GM23338 (cell line): ENCODE results near the gene PTP4A2. TPM values are rescaled to one million over a fixed set of nuclear protein-coding genes. Genes with fewer than 3 reads are reported as not detected.

Source experiments
- ATAC-seq: fragments of 200-7000 bp; cut with Tn5 transposase; 3 replicates; pipeline ENCODE4 v1.9.1; 2020
- DNase-seq: peaks from one replicate; pipeline ENCODE4 v3.0.0-alpha.2; 2015; ENCODE audit warnings: low spot score
- H2AFZ ChIP-seq: fragments of 200-600 bp; sonication (generic); 2 replicates; pipeline ENCODE4 v1.8.0; 2016; ENCODE audit warnings: antibody characterized with exemption, mild to moderate bottlenecking, moderate library complexity
- H3F3A ChIP-seq: fragments of 200-600 bp; sonication (generic); replicated peaks from 2 replicates; pipeline ENCODE4 v1.8.0; 2017; ENCODE audit warnings: antibody characterized with exemption, mixed run types, low read depth
- H3K27ac ChIP-seq: fragments of 200-600 bp; sonication (generic); 2 replicates; pipeline ENCODE4 v1.6.1; 2016; ENCODE audit warnings: low read depth
- H3K27me3 ChIP-seq: fragments of 200-600 bp; sonication (generic); 2 replicates; pipeline ENCODE4 v1.8.0; 2016; ENCODE audit warnings: mild to moderate bottlenecking, mixed run types, moderate library complexity; ENCODE audit not compliant: insufficient read depth
- H3K36me3 ChIP-seq: fragments of 200-600 bp; sonication (generic); 2 replicates; pipeline ENCODE4 v1.8.0; 2016; ENCODE audit warnings: mild to moderate bottlenecking; ENCODE audit not compliant: insufficient read depth
- H3K4me1 ChIP-seq: fragments of 200-600 bp; sonication (generic); 2 replicates; pipeline ENCODE4 v1.8.0; 2016; ENCODE audit warnings: mild to moderate bottlenecking, moderate library complexity; ENCODE audit not compliant: insufficient read depth
- H3K4me2 ChIP-seq: fragments of 200-600 bp; sonication (generic); 2 replicates; pipeline ENCODE4 v1.7.1; 2017; ENCODE audit warnings: mixed run types
- H3K4me3 ChIP-seq: fragments of 200-600 bp; sonication (generic); 2 replicates; pipeline ENCODE4 v1.6.1; 2016; ENCODE audit warnings: mixed run types
- H3K79me2 ChIP-seq: fragments of 200-600 bp; sonication (generic); replicated peaks from 2 replicates; pipeline ENCODE4 v1.8.0; 2017; ENCODE audit warnings: mild to moderate bottlenecking; ENCODE audit not compliant: insufficient read depth
- H3K9me2 ChIP-seq: fragments of 200-600 bp; sonication (generic); 2 replicates; pipeline ENCODE4 v1.8.0; 2017; ENCODE audit not compliant: insufficient read depth
- H4K20me1 ChIP-seq: fragments of 200-600 bp; sonication (generic); replicated peaks from 2 replicates; pipeline ENCODE4 v1.8.0; 2017; ENCODE audit warnings: mild to moderate bottlenecking; ENCODE audit not compliant: insufficient read depth
- H3K27ac Mint-ChIP-seq: 2 replicates; pipeline ENCODE4 v1.8.0; 2020; ENCODE audit warnings: inconsistent platforms, mild to moderate bottlenecking, moderate library complexity, mixed read lengths
- H3K27me3 Mint-ChIP-seq: 3 replicates; pipeline ENCODE4 v1.8.0; 2022; ENCODE audit warnings: low read depth, mild to moderate bottlenecking, moderate library complexity, mixed read lengths, inconsistent platforms; ENCODE audit not compliant: insufficient read depth, poor library complexity
- H3K36me3 Mint-ChIP-seq: 3 replicates; pipeline ENCODE4 v1.8.0; 2021; ENCODE audit warnings: low read depth, mild to moderate bottlenecking, inconsistent platforms, moderate library complexity, mixed read lengths
- H3K4me1 Mint-ChIP-seq: 3 replicates; pipeline ENCODE4 v1.8.0; 2020; ENCODE audit warnings: mild to moderate bottlenecking, inconsistent platforms, mixed read lengths
- H3K4me3 Mint-ChIP-seq: 3 replicates; pipeline ENCODE4 v1.8.0; 2021; ENCODE audit warnings: moderate library complexity, mild to moderate bottlenecking, inconsistent platforms, mixed read lengths
- H3K9me3 Mint-ChIP-seq: 3 replicates; pipeline ENCODE4 v1.8.0; 2020; ENCODE audit warnings: moderate library complexity, mild to moderate bottlenecking, inconsistent platforms, mixed read lengths
- CREB1 ChIP-seq: fragments of 250-450 bp; sonication (Bioruptor Pico); IDR thresholded peaks from 2 replicates; pipeline ENCODE4 v1.5.0; 2020; ENCODE audit warnings: low read depth, mild to moderate bottlenecking, moderate library complexity
- EZH2 ChIP-seq: fragments of 200-600 bp; sonication (generic); IDR thresholded peaks from one replicate; pipeline ENCODE4 v1.8.0; 2017; ENCODE audit warnings: antibody characterized with exemption, mild to moderate bottlenecking, low read depth; ENCODE audit not compliant: unreplicated experiment
- EZH2phosphoT487 ChIP-seq: fragments of 200-600 bp; sonication (generic); IDR thresholded peaks from one replicate; pipeline ENCODE4 v1.8.1; 2018; ENCODE audit warnings: antibody characterized with exemption; ENCODE audit not compliant: unreplicated experiment
- JUNB ChIP-seq: IDR thresholded peaks from one replicate; pipeline ENCODE4 v1.6.1; 2016; ENCODE audit warnings: antibody characterized with exemption; ENCODE audit not compliant: unreplicated experiment
- NANOG ChIP-seq: IDR thresholded peaks from 2 replicates; pipeline ENCODE4 v1.6.1; 2016; ENCODE audit warnings: antibody characterized with exemption, borderline replicate concordance
- POLR2AphosphoS5 ChIP-seq: IDR thresholded peaks from 2 replicates; pipeline ENCODE4 v1.6.1; 2016; ENCODE audit warnings: antibody characterized with exemption, low read depth
- STAT1 ChIP-seq: IDR thresholded peaks from one replicate; pipeline ENCODE4 v1.6.1; 2016; ENCODE audit warnings: antibody characterized with exemption; ENCODE audit not compliant: unreplicated experiment
- ZNF114 ChIP-seq: fragments of 250-450 bp; sonication (Bioruptor Pico); IDR thresholded peaks from 2 replicates; pipeline ENCODE4 v1.5.0; 2020; ENCODE audit warnings: mild to moderate bottlenecking, moderate library complexity
- ZNF331 ChIP-seq: fragments of 250-450 bp; sonication (Bioruptor Pico); IDR thresholded peaks from 2 replicates; pipeline ENCODE4 v1.5.0; 2020; ENCODE audit warnings: low read depth, mild to moderate bottlenecking, moderate library complexity
- polyA plus RNA-seq: library from polyadenylated mRNA; unstranded; fragments of >200 nt; fragmentation: Nextera tagmentation; extraction: Ambion mirVana; gene quantifications from 2 replicates; pipeline ENCODE4 v1.2.1, GENCODE V29; 2016
- total RNA-seq: library from RNA; depleted of rRNA; stranded (reverse); fragments of >200 nt; shearing (Covaris generic); gene quantifications from 2 replicates; pipeline ENCODE4 v1.2.3, GENCODE V29; 2014
- TF ChIP-seq, protein P1 (sequence below): IDR thresholded peaks from 2 replicates; pipeline ENCODE4 v1.6.1; 2016; ENCODE audit warnings: antibody characterized with exemption
- TF ChIP-seq, protein P2 (sequence below): fragments of 250-450 bp; sonication (Bioruptor Pico); IDR thresholded peaks from 2 replicates; pipeline ENCODE4 v1.5.0; 2020; ENCODE audit warnings: mild to moderate bottlenecking, moderate library complexity
- TF ChIP-seq, protein P3 (sequence below): IDR thresholded peaks from one replicate; pipeline ENCODE4 v1.6.1; 2018; ENCODE audit warnings: antibody characterized with exemption; ENCODE audit not compliant: unreplicated experiment
- TF ChIP-seq, protein P4 (sequence below), 2 experiments: fragments of 200-600 bp in 1 of 2; sonication (generic) in 1 of 2; conservative IDR thresholded peaks; 2 replicates each; pipeline versions ENCODE4 v1.5.1 to v1.6.1; 2016 to 2017; ENCODE audit warnings: antibody characterized with exemption in 2 of 2, low read depth in 2 of 2, mild to moderate bottlenecking in 2 of 2, moderate library complexity in 1 of 2

PTP4A2 gene
- total and polyA plus RNA-seq, 2 experiments from 2014 or later: 153 to 260 TPM

DNA sequence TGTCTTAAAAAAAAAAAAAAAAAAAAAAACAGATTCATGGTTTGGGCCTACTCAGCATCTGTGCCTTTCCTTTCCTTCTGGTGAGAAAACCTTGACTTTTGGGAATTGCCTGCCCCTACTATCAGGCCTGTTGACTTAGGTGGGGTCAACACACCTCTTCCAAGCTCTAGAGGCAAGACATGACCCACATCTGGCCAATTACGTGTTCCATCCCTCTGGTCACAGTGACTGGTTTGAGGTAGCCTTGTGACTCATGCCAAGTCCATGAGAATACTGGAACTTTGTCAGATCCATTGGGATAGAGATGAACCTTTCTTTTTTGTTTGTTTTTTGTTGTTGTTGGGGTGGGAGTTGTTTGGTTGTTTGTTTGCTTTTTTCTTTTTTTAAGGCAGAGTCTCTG is 38.2 kb upstream of the PTP4A2 start:
- no peak for ATAC-seq
- TF ChIP-seq CREB1 (no peak), NANOG (no peak), JUNB (no peak), STAT1 (no peak), EZH2phosphoT487 (no peak), ZNF331 (CRISPR knock-in tag) (no peak), EZH2 (no peak), ZNF114 (CRISPR knock-in tag) (no peak), POLR2AphosphoS5 (no peak)
- TF ChIP-seq, protein P1, sequence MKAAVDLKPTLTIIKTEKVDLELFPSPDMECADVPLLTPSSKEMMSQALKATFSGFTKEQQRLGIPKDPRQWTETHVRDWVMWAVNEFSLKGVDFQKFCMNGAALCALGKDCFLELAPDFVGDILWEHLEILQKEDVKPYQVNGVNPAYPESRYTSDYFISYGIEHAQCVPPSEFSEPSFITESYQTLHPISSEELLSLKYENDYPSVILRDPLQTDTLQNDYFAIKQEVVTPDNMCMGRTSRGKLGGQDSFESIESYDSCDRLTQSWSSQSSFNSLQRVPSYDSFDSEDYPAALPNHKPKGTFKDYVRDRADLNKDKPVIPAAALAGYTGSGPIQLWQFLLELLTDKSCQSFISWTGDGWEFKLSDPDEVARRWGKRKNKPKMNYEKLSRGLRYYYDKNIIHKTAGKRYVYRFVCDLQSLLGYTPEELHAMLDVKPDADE: no peak
- TF ChIP-seq, protein P2, sequence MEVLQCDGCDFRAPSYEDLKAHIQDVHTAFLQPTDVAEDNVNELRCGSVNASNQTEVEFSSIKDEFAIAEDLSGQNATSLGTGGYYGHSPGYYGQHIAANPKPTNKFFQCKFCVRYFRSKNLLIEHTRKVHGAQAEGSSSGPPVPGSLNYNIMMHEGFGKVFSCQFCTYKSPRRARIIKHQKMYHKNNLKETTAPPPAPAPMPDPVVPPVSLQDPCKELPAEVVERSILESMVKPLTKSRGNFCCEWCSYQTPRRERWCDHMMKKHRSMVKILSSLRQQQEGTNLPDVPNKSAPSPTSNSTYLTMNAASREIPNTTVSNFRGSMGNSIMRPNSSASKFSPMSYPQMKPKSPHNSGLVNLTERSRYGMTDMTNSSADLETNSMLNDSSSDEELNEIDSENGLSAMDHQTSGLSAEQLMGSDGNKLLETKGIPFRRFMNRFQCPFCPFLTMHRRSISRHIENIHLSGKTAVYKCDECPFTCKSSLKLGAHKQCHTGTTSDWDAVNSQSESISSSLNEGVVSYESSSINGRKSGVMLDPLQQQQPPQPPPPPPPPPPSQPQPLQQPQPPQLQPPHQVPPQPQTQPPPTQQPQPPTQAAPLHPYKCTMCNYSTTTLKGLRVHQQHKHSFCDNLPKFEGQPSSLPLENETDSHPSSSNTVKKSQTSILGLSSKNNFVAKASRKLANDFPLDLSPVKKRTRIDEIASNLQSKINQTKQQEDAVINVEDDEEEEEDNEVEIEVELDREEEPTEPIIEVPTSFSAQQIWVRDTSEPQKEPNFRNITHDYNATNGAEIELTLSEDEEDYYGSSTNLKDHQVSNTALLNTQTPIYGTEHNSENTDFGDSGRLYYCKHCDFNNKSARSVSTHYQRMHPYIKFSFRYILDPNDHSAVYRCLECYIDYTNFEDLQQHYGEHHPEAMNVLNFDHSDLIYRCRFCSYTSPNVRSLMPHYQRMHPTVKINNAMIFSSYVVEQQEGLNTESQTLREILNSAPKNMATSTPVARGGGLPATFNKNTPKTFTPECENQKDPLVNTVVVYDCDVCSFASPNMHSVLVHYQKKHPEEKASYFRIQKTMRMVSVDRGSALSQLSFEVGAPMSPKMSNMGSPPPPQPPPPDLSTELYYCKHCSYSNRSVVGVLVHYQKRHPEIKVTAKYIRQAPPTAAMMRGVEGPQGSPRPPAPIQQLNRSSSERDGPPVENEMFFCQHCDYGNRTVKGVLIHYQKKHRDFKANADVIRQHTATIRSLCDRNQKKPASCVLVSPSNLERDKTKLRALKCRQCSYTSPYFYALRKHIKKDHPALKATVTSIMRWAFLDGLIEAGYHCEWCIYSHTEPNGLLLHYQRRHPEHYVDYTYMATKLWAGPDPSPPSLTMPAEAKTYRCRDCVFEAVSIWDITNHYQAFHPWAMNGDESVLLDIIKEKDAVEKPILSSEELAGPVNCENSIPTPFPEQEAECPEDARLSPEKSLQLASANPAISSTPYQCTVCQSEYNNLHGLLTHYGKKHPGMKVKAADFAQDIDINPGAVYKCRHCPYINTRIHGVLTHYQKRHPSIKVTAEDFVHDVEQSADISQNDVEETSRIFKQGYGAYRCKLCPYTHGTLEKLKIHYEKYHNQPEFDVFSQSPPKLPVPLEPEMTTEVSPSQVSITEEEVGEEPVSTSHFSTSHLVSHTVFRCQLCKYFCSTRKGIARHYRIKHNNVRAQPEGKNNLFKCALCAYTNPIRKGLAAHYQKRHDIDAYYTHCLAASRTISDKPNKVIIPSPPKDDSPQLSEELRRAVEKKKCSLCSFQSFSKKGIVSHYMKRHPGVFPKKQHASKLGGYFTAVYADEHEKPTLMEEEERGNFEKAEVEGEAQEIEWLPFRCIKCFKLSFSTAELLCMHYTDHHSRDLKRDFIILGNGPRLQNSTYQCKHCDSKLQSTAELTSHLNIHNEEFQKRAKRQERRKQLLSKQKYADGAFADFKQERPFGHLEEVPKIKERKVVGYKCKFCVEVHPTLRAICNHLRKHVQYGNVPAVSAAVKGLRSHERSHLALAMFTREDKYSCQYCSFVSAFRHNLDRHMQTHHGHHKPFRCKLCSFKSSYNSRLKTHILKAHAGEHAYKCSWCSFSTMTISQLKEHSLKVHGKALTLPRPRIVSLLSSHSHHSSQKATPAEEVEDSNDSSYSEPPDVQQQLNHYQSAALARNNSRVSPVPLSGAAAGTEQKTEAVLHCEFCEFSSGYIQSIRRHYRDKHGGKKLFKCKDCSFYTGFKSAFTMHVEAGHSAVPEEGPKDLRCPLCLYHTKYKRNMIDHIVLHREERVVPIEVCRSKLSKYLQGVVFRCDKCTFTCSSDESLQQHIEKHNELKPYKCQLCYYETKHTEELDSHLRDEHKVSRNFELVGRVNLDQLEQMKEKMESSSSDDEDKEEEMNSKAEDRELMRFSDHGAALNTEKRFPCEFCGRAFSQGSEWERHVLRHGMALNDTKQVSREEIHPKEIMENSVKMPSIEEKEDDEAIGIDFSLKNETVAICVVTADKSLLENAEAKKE (CRISPR knock-in tag): no peak
- TF ChIP-seq, protein P3, sequence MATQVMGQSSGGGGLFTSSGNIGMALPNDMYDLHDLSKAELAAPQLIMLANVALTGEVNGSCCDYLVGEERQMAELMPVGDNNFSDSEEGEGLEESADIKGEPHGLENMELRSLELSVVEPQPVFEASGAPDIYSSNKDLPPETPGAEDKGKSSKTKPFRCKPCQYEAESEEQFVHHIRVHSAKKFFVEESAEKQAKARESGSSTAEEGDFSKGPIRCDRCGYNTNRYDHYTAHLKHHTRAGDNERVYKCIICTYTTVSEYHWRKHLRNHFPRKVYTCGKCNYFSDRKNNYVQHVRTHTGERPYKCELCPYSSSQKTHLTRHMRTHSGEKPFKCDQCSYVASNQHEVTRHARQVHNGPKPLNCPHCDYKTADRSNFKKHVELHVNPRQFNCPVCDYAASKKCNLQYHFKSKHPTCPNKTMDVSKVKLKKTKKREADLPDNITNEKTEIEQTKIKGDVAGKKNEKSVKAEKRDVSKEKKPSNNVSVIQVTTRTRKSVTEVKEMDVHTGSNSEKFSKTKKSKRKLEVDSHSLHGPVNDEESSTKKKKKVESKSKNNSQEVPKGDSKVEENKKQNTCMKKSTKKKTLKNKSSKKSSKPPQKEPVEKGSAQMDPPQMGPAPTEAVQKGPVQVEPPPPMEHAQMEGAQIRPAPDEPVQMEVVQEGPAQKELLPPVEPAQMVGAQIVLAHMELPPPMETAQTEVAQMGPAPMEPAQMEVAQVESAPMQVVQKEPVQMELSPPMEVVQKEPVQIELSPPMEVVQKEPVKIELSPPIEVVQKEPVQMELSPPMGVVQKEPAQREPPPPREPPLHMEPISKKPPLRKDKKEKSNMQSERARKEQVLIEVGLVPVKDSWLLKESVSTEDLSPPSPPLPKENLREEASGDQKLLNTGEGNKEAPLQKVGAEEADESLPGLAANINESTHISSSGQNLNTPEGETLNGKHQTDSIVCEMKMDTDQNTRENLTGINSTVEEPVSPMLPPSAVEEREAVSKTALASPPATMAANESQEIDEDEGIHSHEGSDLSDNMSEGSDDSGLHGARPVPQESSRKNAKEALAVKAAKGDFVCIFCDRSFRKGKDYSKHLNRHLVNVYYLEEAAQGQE: no peak
- TF ChIP-seq, protein P4, sequence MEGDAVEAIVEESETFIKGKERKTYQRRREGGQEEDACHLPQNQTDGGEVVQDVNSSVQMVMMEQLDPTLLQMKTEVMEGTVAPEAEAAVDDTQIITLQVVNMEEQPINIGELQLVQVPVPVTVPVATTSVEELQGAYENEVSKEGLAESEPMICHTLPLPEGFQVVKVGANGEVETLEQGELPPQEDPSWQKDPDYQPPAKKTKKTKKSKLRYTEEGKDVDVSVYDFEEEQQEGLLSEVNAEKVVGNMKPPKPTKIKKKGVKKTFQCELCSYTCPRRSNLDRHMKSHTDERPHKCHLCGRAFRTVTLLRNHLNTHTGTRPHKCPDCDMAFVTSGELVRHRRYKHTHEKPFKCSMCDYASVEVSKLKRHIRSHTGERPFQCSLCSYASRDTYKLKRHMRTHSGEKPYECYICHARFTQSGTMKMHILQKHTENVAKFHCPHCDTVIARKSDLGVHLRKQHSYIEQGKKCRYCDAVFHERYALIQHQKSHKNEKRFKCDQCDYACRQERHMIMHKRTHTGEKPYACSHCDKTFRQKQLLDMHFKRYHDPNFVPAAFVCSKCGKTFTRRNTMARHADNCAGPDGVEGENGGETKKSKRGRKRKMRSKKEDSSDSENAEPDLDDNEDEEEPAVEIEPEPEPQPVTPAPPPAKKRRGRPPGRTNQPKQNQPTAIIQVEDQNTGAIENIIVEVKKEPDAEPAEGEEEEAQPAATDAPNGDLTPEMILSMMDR (conservative IDR thresholded peaks at IDR 0.05; ENCODE audit: low read depth in 2 of 2): no peak
- Histone ChIP-seq H3K4me2 (no peak overlapping the region), H3K9me2 (no peaks in the 10 kb centered on the region), H3K27ac (no peak overlapping the region), H3K27me3 (no peaks in the 10 kb centered on the region), H3K4me3 (no peak overlapping the region), H3K4me1 (no peaks in the 10 kb centered on the region), H3F3A (no peaks in the 10 kb centered on the region), H3K36me3 (no peaks in the 10 kb centered on the region), H3K79me2 (no peaks in the 10 kb centered on the region), H2AFZ (no peak overlapping the region), H4K20me1 (no peaks in the 10 kb centered on the region)
- H3K36me3 Mint-ChIP-seq: no peaks in the 10 kb centered on the region
- H3K27ac Mint-ChIP-seq: no peak overlapping the region
- peaks cover 7% of the 10 kb centered on the region for H3K27me3 Mint-ChIP-seq
- no peak for DNase-seq
- no peak overlapping the region for H3K4me3 Mint-ChIP-seq
- H3K4me1 Mint-ChIP-seq: peaks cover 6% of the 10 kb centered on the region
- H3K9me3 Mint-ChIP-seq: no peaks in the 10 kb centered on the region; the same call in 2 of the 3 replicates
